HG03460 (cell line): Measurements from ENCODE around the gene FBL.
"Not testable (repeated sequence)": the region's sequence is repeated elsewhere in the genome, so short reads cannot be mapped to it uniquely, and the experiment has no call there.

Experiments
- ATAC-seq: cut with Tn5 transposase; IDR thresholded peaks from one replicate; pipeline ENCODE4 v1.9.1; 2021; ENCODE audit not compliant: unreplicated experiment

The FBL gene

DNA sequence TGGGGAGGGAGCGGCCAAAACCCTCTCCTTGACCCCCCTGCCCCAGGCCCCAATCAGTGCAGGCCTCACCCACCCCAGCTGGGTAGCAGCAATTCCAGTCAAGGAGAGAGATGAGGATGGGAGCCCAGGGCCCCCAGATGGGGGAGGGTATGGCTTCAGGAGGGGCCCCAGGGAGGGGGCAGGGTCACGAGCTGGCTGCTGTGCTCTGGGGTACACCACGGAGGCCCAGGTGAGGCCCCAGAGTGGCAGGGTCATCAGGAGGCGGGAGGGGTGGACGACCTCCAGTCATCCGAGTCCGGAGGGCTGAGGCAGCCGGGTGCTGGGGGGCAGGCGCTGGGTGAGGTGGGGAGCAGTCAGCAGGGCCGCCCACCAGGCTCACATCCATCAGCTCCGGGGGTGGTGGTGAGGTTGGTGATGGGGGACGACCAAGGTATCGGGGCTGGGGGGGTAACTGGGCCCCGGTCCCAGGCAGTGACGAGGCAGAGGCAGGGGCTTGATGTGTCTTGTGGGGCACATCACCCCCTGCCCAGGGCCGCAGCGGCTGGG is 20.6 kb downstream of the FBL start:
- no peak for ATAC-seq

DNA sequence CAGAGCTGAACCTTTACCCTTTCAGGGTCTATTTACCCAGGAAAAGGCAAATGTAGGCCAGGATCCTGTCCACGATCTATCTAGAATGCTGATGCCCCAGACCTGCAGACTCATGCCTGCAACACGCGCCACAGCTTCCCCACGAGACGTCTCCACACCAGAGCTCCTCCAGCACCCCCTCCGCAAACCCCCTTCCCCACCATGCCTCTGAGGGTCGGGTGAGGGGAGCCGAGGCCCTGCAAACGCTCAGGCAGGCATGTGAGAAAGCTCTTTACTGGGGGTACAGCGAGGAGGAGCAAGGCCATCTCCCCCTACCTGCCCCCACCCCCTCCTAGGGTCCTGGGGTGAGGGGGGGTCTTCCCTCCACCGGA is 21.1 kb downstream of the FBL start:
- ATAC-seq = no peak

DNA sequence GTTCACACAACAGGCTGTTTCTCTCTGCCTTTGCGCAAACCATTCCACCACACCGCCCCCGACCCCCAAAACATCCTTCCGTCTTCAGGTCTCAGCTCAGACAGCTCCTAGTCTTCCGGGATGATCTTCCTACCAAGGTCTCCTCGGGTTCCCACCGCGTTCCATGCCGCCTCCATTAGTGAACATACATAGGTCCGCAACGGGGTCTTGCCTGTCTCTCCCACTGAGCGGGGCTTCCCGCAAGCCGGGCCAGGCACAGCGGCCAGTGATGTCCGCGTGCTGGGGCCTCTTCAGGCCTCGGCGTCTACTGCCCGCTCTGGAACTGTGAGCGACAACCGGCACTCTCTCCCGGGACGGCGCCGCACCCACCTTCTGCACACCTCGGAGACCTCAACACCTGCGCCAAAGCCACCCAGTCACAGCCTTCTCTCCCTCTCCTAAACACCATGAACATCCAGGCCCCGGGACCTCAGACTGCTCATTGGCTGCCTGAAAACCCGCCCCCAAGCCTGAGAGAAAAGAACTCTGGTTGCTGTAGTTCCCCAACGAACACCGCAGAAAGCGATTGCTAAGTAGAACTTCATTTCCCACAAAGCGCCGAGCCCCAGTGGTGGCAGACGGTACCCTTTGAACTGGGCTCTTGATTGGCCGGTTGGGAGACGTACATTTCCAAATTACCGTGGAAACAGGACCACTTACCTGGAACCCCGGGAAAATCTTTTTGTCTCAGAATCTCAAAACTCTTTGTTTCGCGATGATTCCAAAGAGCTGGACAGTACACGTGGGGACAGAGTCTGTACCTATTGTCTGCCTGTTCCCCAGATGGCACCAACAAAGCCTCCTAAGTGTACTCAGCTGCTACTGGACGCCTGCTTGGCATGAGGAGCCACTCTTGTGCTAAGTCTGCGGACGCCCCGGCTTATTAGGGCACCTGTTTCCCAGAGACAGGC is 21.8 kb downstream of the FBL start:
- ATAC-seq = peak; percentile 88

DNA sequence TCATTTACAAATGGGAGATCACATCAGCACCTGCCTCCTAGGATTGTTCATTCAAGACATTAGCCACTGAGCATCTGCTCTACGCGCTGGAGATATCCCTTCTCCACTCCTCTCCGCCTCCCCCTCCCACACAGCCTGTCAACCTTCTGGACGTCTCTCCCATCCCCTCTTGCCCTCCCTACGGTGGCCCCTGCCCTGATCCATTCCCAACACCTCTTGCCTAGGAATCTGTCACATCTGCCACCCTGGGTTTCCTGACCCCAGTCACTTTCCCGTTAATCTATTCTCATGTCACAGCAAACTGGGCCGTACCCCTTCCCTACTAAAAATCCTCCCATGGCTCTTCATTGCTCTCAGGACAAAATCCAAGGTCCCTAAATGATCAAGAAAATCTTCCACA is 22.5 kb downstream of the FBL start:
- no peak for ATAC-seq

DNA sequence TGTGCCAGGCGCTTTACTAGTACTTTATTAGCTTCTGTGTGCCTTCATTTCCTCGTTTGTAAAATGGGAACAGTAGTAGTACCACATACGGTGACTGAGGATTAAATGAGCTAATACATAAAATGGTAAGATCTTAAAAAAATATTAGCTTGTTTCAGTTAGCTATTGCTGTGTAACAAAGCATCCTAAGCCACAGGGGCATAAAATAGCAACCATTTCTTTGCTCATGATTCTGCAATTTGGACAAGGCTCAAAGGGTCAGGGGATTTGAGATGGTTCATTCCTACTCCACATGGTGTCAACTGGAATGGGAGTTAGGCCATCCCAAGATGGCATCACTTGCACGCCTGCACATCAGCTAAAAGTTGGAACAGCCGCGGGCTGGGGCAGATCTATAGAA is 25.5 kb downstream of the FBL start:
- ATAC-seq = no peak

DNA sequence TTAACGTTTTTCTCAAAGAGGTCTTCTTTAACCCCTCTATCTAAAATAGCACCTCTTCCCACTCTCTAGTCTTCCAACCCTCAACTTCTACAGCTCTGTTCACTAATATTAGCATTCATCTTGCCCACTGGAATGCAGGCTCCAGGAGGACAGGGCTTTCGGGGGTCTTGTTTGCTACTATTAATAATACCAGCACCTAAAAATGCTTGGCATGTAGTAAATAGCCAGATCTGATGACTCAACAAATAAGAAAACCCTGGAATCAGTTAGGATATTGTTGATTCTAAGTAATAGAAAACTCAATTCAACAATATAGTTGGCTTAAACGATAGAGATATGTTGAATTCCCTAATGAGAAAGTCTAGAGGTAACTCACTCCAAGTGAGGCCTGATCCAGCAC is 26.4 kb downstream of the FBL start:
- no peak for ATAC-seq

DNA sequence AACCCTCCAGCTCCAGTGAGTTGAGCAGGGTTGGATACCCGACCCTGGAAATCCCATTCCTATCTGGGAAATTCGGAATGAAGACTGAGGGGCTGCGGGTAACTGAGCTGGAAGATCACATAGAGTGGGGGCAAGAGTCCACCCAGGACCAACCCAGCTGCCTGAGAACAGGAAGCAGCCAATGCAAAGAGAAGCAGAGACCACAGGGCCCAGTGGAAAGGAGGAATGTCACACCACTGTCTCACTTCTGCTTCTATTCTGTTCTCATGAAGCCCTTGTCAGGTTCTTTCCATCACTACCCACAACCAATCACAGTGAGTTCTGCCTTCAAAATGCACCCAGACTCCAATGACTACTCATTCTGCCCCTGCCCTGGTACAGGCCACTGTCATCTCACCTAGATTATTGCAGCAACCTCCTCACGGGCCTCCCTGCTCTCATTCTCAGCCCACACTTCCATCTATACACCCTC is 27.5 kb downstream of the FBL start:
- peak; percentile 70 for ATAC-seq

DNA sequence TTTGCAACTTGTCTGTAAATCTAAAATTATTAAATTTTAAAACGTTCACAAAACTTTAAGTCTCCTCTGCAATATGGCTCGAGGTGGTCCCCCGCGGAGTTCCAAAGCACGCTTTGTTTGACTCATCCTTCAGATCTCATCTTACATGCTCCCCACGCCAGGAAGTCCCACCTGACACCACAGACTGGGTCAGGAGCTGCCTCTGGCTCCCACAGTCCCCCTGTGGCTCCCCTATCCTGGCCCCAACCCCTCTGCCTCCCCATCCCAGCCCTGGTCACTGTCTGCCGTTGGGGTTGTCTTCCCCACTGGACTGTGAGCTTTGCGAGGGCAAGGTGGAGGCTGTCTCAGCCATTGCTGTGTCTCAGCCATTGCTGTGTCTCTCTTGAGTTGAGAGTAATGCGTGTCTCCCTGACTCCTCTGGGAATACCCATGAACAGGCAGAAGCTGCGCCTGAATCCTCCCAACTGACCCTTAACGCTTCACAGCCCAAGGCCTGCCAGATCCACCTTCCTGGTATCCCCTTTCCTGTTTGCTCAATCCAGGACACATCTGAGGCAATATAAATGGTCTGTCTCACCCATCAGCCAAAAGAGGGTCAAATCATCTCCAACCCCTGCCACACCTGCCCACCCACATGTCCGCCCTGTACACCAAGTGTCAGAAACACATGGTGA is 28.2 kb downstream of the FBL start:
- no peak for ATAC-seq

DNA sequence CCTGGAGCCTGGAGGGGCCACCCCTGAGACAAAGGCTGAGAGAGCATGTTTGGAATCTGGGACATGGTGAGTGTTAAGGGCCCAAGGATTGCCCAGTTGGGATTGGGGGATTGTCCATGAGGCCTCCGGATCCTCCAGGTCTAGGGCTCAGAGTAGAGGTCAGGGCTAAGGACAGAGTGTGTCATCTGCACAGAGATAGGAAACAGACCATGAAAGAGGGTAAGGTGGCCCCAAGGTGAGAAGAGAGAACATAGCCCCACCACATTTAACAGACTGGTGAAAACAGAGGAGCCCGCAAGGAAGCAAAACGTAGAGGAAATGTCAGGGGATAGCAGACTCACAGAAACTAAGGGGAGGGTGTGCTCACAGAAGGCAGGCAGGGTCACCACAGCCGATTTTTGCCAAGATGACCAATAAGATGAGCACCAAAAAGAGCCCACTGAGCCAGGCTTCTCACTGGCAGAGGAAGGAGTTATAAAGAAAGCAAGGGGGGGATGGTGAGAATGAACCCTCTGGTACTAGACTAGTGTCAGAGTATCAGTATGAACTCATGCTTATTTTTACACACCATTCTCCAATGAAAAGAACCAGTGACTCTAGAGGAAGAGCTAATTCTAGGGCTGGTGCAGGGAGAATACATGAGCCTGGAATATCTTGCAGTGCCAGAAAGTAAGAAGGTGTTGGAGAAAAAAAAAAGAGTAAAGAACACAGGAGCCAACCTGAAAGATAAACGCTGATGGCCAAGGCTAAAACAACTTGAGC is 29.7 kb downstream of the FBL start:
- ATAC-seq = no peak

DNA sequence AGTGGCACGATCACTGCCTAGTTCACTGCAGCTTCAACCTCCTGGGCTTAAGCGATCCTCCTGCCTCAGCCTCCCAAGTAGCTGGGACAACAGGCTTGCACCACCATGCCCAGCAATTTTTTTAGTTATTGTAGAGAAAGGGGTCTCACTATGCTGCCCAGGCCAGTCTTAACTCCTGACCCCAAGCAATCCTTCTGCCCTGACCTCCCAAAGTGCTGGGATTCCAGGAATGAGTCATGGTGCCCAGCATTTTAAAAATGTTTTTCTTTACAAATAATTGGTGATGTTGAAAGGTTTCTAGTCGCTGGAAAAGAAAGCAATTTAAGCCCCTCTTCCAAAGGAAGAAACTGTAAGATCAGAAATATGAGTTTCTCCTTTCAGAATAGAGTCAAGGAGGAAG is 31.6 kb downstream of the FBL start:
- ATAC-seq = no peak

DNA sequence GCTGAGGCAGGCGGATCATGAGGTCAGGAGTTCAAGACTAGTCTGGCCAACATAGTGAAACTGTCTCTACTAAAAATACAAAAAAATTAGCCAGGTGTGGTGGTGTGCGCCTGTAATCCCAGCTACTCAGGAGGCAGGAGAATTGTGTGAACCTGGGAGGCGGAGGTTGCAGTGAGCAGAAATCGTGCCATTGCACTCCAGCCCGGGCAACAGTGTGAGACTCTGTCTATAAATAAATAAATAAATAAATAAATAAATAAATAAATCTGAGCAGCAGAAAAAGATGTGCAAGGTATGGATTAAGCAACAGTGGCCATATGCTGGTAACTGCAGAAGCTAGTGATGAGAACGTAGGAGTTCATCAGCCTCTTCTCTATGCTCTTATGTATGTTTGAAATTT is 32.1 kb downstream of the FBL start:
- not testable (repeated sequence) for ATAC-seq

DNA sequence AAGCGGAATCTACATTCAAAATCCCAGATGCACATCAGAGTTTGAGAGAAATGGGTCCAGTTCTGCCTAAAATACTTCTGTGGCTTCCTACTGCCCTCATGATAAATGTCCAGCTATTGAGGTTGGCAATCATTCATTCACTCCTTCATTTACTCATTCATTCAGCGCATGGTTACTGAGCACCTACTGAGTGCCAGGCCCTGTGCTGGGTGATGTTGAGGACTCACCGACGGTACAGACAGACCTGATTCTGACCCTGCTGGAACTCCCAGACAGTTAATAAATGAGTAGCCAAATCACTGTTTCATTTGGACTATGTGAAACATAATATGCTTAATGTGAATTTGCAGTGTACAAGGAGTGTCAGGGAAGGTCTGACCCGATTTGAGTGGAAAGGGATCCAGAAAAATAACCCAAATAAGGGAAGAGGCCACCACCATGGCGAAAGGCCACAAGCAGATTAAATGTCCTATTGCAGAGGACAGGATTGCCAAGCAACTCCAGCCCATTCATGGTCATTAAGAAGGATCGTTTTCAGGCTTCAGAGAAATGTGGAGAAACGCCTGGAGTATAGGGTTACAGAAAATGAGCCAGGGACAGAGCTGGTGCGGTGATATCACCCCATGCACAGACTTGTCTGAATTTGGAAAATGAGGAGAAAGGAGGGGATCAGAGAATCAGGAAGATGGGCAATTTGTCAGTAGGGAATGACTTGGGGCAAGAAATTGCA is 32.8 kb downstream of the FBL start:
- no peak for ATAC-seq

DNA sequence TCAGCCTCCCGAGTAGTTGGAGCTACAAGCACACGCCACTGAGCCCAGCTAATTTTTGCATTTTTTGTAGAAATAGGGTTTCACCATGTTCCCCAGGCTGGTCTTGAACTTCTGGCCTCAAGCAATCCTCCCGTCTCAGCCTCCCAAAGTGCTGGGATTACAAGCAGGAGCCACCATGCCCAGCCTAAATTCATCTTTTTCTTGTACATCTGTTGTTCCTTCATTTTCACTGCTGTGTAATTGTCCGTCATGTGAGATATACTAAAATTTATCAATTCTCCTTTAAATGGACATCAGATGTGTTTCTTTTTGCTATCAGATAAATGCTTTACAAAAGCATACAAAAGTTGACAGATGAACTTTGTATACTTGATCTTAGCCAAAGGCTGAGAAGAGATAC is 35.1 kb downstream of the FBL start:
- ATAC-seq = no peak

DNA sequence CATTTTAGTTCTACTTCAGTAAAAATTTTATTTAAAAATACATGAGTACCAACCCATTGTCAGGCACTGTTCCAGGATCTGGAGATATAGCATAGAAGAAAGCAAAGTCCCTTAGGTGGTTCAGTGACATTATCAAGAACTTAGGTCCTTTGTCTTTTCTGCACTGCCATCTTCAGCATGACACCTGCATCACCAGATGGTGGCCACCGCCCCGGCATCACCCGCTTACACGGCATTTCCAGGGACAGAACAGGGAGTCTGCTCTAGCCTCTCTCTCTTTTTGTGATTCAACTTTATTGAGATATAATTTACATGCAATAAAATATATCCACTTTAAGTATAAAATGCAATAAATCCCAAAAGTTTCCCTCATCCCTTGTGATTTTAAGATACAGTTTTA is 35.8 kb downstream of the FBL start:
- no peak for ATAC-seq

DNA sequence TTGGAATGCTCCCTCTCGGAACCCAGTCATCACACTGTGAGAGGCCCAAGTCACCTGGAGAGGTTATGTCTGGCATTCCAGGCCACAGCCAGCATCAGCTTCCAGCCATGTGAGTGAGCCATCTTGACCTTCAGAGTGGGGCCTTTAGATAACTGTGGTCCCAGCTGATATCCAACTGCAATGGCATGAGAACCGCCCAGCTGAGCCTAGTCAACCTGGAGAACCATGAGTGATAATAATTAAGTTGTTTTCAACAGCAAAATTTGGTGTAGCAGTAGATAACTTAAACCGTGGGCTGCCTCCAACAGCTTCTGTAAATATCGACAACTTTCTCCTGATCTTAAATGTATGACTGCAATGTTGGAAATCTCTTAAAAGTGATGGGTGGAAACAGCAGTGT is 36.8 kb downstream of the FBL start:
- ATAC-seq = no peak

DNA sequence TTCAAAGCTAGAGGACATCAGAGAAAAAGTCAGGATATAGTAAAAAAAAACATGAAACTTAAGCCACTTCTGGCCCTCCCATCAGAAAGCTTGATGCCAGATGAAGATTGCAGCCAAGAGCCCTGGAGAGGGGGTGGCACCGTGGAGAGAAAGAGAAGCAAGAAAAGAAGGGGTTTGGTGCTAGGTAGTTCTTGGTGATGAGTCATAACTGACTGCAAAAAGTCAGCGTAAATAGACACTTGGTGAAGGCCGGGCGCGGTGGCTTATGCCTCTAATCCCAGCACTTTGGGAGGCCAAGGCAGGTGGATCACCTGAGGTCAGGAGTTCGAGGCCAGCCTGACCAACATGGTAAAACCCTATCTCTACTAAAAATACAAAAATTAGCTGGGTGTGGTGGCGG is 37.5 kb downstream of the FBL start:
- ATAC-seq = not testable (repeated sequence)

DNA sequence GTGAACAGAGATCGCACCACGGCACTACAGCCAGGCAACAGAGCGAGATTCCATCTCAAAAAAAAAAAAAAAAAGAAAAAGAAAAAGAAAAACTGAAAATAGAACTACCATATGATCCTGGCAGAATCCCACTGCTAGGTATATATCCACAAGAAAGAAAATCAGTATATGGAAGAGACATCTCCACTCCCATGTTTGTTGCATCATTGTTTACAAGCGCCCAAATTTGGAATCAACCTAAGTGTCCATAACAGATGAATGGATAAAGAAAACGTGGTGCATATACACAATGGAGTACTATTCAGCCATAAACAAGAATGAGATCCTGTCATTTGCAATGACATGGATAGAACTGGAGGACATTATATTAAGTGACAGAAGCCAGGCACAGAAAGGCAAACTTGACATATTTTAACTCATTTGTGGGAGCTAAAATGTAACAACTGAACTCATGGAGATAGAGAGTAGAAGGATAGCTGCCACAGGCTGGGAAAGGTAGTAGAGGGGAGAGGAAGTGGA is 38.3 kb downstream of the FBL start:
- no peak for ATAC-seq

DNA sequence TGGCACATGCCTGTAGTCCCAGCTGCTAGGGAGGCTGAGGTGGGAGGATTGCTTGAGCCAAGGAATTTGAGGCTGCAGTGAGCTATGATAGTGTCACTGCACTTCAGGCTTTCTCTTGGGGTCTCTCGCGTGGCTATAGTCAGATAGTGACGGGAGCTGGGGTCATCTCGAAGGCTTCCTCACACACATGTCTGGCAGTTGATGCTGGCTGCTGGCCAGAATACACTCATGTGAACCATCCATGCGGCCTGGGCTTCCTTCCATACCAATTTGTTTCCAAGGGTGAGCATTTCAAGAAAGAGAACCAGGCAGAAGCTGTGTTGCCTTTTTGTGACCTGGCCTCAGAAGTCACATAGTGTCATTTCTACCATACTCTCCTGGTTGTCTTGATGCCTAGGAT is 41.1 kb downstream of the FBL start:
- ATAC-seq = no peak

DNA sequence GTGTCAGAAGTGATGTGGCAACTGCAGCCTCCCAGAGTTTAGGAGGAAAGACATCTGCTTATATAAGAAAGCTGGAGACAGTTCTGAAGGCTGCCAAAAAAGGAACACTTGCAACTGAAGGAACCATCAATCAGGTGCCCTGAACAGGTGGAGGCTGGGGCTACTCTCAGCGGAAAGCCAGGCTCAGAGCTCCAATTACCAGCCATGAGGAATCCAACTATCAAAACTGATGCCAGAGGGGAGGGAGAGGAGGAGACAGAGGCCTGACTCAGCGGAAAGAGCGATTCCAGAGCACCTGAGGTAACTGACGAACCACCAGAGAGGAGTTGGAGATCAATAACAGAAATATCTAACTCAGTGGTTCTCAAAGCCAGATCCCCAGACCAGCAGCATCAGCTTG is 43.2 kb downstream of the FBL start:
- no peak for ATAC-seq

DNA sequence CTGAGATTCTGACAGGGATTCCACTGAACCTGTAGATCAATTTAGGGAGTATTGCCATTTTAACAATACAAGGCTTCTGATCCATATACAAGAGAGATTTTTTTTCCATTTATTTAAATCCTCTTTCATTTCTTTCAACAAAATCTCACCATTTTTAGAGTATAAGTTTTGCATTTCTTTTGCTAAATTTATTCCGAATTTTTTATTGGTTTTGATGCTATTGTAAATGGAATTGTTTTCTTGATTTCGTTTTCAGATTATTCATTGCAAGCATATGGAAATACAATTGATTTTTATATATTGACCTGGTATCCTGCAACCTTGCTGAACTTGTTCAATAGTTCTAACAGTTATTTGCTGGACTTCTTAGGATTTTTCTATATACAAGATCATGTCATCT is 49.1 kb downstream of the FBL start:
- no peak for ATAC-seq
